ENCODE data around the gene WDR70. TPM values are rescaled to one million over a fixed set of nuclear protein-coding genes. Genes with fewer than 3 reads are reported as not detected.

Gene WDR70
- total RNA-seq, 1 experiment from 2014 or later: 35.0 TPM

- TF ChIP-seq PRDM15 (CRISPR knock-in tag; IDR thresholded peaks at IDR 0.05) (no peak), ZNF138 (CRISPR knock-in tag; conservative IDR thresholded peaks at IDR 0.05) (no peak), USF1 (CRISPR knock-in tag; IDR thresholded peaks at IDR 0.05) (no peak), TP53 (CRISPR knock-in tag; IDR thresholded peaks at IDR 0.05) (no peak)
- TF ChIP-seq, protein P1, sequence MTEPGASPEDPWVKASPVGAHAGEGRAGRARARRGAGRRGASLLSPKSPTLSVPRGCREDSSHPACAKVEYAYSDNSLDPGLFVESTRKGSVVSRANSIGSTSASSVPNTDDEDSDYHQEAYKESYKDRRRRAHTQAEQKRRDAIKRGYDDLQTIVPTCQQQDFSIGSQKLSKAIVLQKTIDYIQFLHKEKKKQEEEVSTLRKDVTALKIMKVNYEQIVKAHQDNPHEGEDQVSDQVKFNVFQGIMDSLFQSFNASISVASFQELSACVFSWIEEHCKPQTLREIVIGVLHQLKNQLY (CRISPR knock-in tag; IDR thresholded peaks at IDR 0.05): no peak
Measured at GRCh38 chr5:37736397-37736796, 357.3 kb downstream of the WDR70 start (continued).

DNA sequence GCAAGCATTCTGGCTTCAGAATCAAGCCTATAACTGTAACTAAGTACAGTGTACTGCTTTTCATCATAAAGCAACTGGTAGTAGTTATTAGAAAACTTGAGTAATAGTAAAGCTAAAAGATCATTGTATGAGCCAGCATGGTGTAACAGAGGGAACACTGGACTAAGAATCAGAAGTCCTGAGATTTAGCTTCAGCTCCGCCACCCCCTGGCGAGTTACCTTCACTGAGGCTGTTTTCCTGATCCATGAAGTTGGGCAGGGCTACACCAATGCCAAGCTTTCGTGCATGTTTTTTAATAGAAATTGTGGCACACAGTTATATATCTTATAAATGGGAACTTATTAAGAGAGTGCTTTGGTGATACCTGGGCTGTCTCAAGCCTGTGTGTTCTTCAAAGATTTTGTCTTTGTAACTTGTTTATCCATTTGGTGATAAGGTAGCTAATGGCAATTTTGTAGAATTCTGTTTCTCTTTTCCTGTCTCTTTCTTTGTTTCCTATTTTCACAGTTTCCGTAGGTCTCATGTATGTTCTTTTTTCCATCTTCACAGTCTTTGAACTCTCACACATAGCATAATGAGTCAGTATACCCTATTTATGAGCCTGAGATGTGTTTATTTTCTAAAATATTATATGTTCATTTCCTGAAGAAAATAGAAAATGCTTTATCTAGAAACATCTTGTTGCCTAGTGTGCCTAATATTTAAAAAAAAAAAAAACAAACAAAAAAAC lies 358.4 kb downstream of the WDR70 start:
- CTCF ChIA-PET: interaction anchor here (0.7 to 2.4 kb wide), 3 partner anchors 14 to 358 kb away, joined by 4 to 16 read pairs (median 8); partner anchors contain the start of gene WDR70
- POLR2A ChIA-PET: interaction anchor here (0.6 kb wide), 1 partner anchor 1861 kb away, joined by 3 read pairs; no protein-coding TSS in a partner anchor
- Mint-ChIP-seq H3K4me1 (no peaks in the 10 kb centered on the region), H3K4me3 (no peak overlapping the region), H3K36me3 (peaks cover 5% of the 10 kb centered on the region), H3K27me3 (ENCODE audit: low read depth) (no peaks in the 10 kb centered on the region), H3K27ac (no peak overlapping the region), H3K9me3 (peaks cover 12% of the 10 kb centered on the region)
- DNase-seq (ENCODE audit: low spot score) (no peak), ATAC-seq (no peak)
- TF ChIP-seq CREB1 (CRISPR knock-in tag; IDR thresholded peaks at IDR 0.05) (no peak), ZNF671 (CRISPR knock-in tag; IDR thresholded peaks at IDR 0.05) (no peak), MXD4 (CRISPR knock-in tag; IDR thresholded peaks at IDR 0.05; ENCODE audit: borderline replicate concordance) (no peak)

- H3K4me3 Mint-ChIP-seq: no peak overlapping the region
- TF ChIP-seq ZNF671 (CRISPR knock-in tag; IDR thresholded peaks at IDR 0.05) (no peak), ETV6 (CRISPR knock-in tag; IDR thresholded peaks at IDR 0.05) (no peak), SOX15 (CRISPR knock-in tag; IDR thresholded peaks at IDR 0.05) (no peak), KAT7 (CRISPR knock-in tag; IDR thresholded peaks at IDR 0.05; ENCODE audit: borderline replicate concordance) (no peak), NR3C1 (CRISPR knock-in tag; conservative IDR thresholded peaks at IDR 0.05; ENCODE audit: low read depth) (no peak), CREB1 (CRISPR knock-in tag; IDR thresholded peaks at IDR 0.05) (no peak), FOXP1 (CRISPR knock-in tag; IDR thresholded peaks at IDR 0.05; ENCODE audit: borderline replicate concordance) (no peak), ZNF423 (CRISPR knock-in tag; IDR thresholded peaks at IDR 0.05) (no peak), TEAD1 (CRISPR knock-in tag; IDR thresholded peaks at IDR 0.05) (no peak), PRRX2 (CRISPR knock-in tag; IDR thresholded peaks at IDR 0.05) (no peak), ZNF281 (CRISPR knock-in tag; IDR thresholded peaks at IDR 0.05) (no peak)
- TF ChIP-seq, protein P2, sequence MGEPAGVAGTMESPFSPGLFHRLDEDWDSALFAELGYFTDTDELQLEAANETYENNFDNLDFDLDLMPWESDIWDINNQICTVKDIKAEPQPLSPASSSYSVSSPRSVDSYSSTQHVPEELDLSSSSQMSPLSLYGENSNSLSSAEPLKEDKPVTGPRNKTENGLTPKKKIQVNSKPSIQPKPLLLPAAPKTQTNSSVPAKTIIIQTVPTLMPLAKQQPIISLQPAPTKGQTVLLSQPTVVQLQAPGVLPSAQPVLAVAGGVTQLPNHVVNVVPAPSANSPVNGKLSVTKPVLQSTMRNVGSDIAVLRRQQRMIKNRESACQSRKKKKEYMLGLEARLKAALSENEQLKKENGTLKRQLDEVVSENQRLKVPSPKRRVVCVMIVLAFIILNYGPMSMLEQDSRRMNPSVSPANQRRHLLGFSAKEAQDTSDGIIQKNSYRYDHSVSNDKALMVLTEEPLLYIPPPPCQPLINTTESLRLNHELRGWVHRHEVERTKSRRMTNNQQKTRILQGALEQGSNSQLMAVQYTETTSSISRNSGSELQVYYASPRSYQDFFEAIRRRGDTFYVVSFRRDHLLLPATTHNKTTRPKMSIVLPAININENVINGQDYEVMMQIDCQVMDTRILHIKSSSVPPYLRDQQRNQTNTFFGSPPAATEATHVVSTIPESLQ (CRISPR knock-in tag; IDR thresholded peaks at IDR 0.05): no peak
- TF ChIP-seq, protein P3, sequence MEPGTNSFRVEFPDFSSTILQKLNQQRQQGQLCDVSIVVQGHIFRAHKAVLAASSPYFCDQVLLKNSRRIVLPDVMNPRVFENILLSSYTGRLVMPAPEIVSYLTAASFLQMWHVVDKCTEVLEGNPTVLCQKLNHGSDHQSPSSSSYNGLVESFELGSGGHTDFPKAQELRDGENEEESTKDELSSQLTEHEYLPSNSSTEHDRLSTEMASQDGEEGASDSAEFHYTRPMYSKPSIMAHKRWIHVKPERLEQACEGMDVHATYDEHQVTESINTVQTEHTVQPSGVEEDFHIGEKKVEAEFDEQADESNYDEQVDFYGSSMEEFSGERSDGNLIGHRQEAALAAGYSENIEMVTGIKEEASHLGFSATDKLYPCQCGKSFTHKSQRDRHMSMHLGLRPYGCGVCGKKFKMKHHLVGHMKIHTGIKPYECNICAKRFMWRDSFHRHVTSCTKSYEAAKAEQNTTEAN (CRISPR knock-in tag; IDR thresholded peaks at IDR 0.05): no peak
- no peaks in the 10 kb centered on the region for H3K27me3 Mint-ChIP-seq (ENCODE audit: low read depth)
- ChIA-PET CTCF (interaction anchor here (1.5 to 2.4 kb wide), 2 partner anchors 15 to 325 kb away, joined by 8 to 16 read pairs; no protein-coding TSS in a partner anchor), POLR2A (interaction anchor here (0.6 kb wide), 1 partner anchor 1862 kb away, joined by 3 read pairs; no protein-coding TSS in a partner anchor)
- peaks cover 16% of the 10 kb centered on the region for H3K9me3 Mint-ChIP-seq
- H3K27ac Mint-ChIP-seq: no peak overlapping the region
- H3K4me1 Mint-ChIP-seq: no peaks in the 10 kb centered on the region
- DNase-seq (ENCODE audit: low spot score) (no peak), ATAC-seq (no peak)
- H3K36me3 Mint-ChIP-seq: peaks cover 5% of the 10 kb centered on the region
Measured at GRCh38 chr5:37738057-37738691, 359.1 kb downstream of the WDR70 start.

Measured in WTC11 (cell line).